Measurements from ENCODE around the gene PHF24.

DNA sequence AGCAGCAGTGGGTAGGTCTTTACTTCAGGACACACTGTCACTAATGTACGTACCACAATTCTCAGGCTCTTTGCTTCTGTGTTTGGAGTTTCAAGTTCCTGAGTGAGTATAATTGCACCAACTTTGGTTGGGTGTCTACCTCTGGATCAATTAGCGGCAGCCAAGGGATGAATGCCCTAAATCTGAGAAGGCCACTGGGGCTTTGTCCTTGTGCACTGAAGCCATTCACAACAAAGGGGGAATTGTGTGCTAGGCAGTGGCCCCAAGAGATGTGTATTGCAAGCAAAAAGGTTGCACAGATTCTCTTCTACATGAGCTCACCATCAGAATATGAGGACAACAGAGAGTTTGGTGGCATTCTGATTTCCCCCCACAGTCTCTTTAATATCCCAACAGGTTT lies 3.9 kb upstream of the PHF24 start:
- TF ChIP-seq, protein P1, sequence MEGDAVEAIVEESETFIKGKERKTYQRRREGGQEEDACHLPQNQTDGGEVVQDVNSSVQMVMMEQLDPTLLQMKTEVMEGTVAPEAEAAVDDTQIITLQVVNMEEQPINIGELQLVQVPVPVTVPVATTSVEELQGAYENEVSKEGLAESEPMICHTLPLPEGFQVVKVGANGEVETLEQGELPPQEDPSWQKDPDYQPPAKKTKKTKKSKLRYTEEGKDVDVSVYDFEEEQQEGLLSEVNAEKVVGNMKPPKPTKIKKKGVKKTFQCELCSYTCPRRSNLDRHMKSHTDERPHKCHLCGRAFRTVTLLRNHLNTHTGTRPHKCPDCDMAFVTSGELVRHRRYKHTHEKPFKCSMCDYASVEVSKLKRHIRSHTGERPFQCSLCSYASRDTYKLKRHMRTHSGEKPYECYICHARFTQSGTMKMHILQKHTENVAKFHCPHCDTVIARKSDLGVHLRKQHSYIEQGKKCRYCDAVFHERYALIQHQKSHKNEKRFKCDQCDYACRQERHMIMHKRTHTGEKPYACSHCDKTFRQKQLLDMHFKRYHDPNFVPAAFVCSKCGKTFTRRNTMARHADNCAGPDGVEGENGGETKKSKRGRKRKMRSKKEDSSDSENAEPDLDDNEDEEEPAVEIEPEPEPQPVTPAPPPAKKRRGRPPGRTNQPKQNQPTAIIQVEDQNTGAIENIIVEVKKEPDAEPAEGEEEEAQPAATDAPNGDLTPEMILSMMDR (IDR thresholded peaks at IDR 0.05; ENCODE audit: poor library complexity), result no peak
- TF ChIP-seq EZH2phosphoT487 (IDR thresholded peaks at IDR 0.05; ENCODE audit: low read depth, severe bottlenecking, unreplicated experiment), result no peak
- TF ChIP-seq EZH2 (IDR thresholded peaks at IDR 0.05; ENCODE audit: borderline replicate concordance), result no peak
